ENCODE measurements around the gene CYLD. TPM values are rescaled to one million over a fixed set of nuclear protein-coding genes. Genes with fewer than 3 reads are reported as not detected.

Gene CYLD
- total RNA-seq, 1 donor from 2014 or later, result 10.3 TPM

- DNase-seq (ENCODE audit: low read depth), result no peak
- no peak for TF ChIP-seq CTCF (conservative IDR thresholded peaks at IDR 0.05; ENCODE audit: low read depth, low read length)
- H3K4me3 ChIP-seq (ENCODE audit: low read depth, low read length), result no peak overlapping the region
Observed at GRCh38 chr16:50796829-50797228, 54.9 kb downstream of the CYLD start.

GRCh38 chr16:50797456-50797855 is 55.6 kb downstream of the CYLD start:
- no peak overlapping the region for H3K4me3 ChIP-seq (ENCODE audit: low read depth, low read length)
- DNase-seq (ENCODE audit: low read depth), result no peak
- no peak for TF ChIP-seq CTCF (conservative IDR thresholded peaks at IDR 0.05; ENCODE audit: low read depth, low read length)

DNA sequence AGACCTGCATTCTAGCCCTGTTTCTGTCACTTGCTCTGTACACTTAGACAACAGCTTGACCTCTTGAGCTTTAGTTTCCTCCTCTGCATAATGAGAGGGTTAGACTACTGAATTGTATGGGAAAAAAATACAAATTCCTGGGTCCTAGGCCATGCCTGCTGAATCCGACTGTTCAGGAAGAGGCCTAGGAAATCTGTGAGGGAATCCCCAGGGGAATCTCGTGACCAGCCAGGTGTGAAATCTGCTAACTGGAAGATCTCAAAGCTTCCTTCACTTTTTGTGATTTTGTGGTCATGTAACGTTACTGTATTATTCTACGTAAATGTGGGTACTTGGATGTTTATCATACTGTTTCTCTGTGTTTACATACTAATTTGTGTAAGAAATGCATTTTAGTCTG is 58.2 kb downstream of the CYLD start:
- no peak overlapping the region for H3K4me3 ChIP-seq (ENCODE audit: low read depth, low read length)
- TF ChIP-seq CTCF (conservative IDR thresholded peaks at IDR 0.05; ENCODE audit: low read depth, low read length), result no peak
- no peak for DNase-seq (ENCODE audit: low read depth)

DNA sequence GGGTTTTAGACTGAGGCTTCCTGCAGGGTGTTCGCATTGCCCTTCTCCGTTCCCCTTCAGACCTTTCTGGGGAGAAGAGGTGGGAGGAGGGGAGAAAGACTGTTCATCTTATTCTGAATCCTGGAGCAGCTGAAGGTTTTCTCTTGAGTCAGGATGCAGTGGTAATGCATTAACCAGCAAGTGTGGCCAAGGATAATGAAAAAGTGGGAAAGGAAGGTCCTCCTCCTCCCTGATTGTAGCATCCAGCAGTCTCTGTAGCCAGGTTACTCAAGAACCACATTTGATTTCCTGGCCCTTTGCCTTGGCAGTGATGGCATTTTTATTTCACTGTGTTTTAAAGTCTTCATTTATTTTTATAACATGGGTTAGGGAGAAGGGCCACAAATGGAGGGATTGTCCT is 59.1 kb downstream of the CYLD start:
- no peak for DNase-seq (ENCODE audit: low read depth)
- H3K4me3 ChIP-seq (ENCODE audit: low read depth, low read length), result no peak overlapping the region
- no peak for TF ChIP-seq CTCF (conservative IDR thresholded peaks at IDR 0.05; ENCODE audit: low read depth, low read length)

- H3K4me3 ChIP-seq (ENCODE audit: low read depth, low read length), result no peak overlapping the region
- no peak for DNase-seq (ENCODE audit: low read depth)
- TF ChIP-seq CTCF (conservative IDR thresholded peaks at IDR 0.05; ENCODE audit: low read depth, low read length), result no peak
Observed at GRCh38 chr16:50802000-50802399, 60.1 kb downstream of the CYLD start.

DNA sequence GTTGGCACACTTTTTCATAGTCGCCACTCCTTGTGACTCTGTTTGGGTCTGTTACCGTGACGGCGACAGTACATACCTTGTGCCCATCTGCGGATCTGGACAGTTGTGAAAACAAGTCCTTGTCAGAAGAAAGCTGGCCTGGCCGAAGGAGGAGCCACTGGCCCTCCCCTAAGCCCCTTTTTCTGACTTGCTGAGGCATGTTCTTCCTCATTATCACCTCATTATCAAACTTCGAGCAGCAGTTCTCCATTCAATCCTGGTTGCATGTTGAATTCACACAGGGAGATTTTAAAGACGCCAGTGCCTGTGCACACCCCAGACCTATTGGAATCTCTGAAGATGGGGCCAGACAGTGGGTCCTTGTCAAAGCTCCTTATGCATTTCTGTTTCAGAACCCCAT is 61.1 kb downstream of the CYLD start:
- no peak for DNase-seq (ENCODE audit: low read depth)
- no peak overlapping the region for H3K4me3 ChIP-seq (ENCODE audit: low read depth, low read length)
- TF ChIP-seq CTCF (conservative IDR thresholded peaks at IDR 0.05; ENCODE audit: low read depth, low read length), result no peak

GRCh38 chr16:50804290-50804907 is 62.5 kb downstream of the CYLD start:
- no peak for TF ChIP-seq CTCF (conservative IDR thresholded peaks at IDR 0.05; ENCODE audit: low read depth, low read length)
- H3K4me3 ChIP-seq (ENCODE audit: low read depth, low read length), result no peak overlapping the region
- no peak for DNase-seq (ENCODE audit: low read depth)

Data from epithelial cell of proximal tubule (primary cell).